K562 (cell line): ENCODE data around the gene TTLL9. TPM values are rescaled to one million over a fixed set of nuclear protein-coding genes. Genes with fewer than 3 reads are reported as not detected.

ENCODE experiments used
- BRCA1 ChIP-seq, 2 experiments: fragments of 450-650 bp in 1 of 2; sonication (generic) in 1 of 2; formaldehyde crosslinking in 1 of 2; IDR thresholded peaks; 2 replicates each; pipeline versions ENCODE4 v1.5.0 to v1.6.1; 2017 to 2020; ENCODE audit warnings: mild to moderate bottlenecking in 1 of 2, missing genetic modification reagents in 1 of 2
- CBFA2T2 ChIP-seq: fragments of 450-650 bp; conservative IDR thresholded peaks from 2 replicates; pipeline ENCODE4 v1.6.1; 2017; ENCODE audit warnings: mild to moderate bottlenecking
- ETV6 ChIP-seq, 3 experiments: fragments of 150-350 bp in 1 of 3; sonication (generic) in 1 of 3; formaldehyde crosslinking in 1 of 3; IDR thresholded peaks; 2 replicates each; pipeline versions ENCODE4 v1.6.1 to v1.8.0; 2014 to 2022; ENCODE audit warnings: borderline replicate concordance in 2 of 3, low read depth in 2 of 3, antibody characterized with exemption in 1 of 3, low read length in 1 of 3, mild to moderate bottlenecking in 1 of 3, missing genetic modification reagents in 1 of 3
- HMG20B ChIP-seq: fragments of 250-450 bp; sonication (Bioruptor Pico); IDR thresholded peaks from 2 replicates; pipeline ENCODE4 v1.5.0; 2021; ENCODE audit warnings: mild to moderate bottlenecking
- MYNN ChIP-seq, 2 experiments: sonication (generic); formaldehyde crosslinking in 1 of 2; IDR thresholded peaks; 2 replicates each; pipeline versions ENCODE4 v1.5.0 to v1.6.1; 2016 to 2020; ENCODE audit warnings: antibody characterized with exemption in 1 of 2, missing genetic modification reagents in 1 of 2
- RAD21 ChIP-seq, 2 experiments: fragments of 250-450 bp in 1 of 2; fragments of 450-650 bp in 1 of 2; sonication (Bioruptor Pico) in 1 of 2; formaldehyde crosslinking in 1 of 2; IDR thresholded peaks in 1 of 2; conservative IDR thresholded peaks in 1 of 2; 2 replicates each; pipeline versions ENCODE4 v1.4.0 to v1.8.0; 2020 to 2022; ENCODE audit warnings: mild to moderate bottlenecking in 2 of 2, moderate library complexity in 1 of 2
- RUNX1 ChIP-seq: sonication (generic); IDR thresholded peaks from 2 replicates; pipeline ENCODE4 v1.6.1; 2016; ENCODE audit warnings: antibody characterized with exemption, low read depth
- ZFP1 ChIP-seq: fragments of 450-650 bp; formaldehyde crosslinking; IDR thresholded peaks from 2 replicates; pipeline ENCODE4 v1.4.0; 2020; ENCODE audit warnings: mild to moderate bottlenecking, mixed read lengths
- ZFX ChIP-seq: sonication (generic); formaldehyde crosslinking; IDR thresholded peaks from 2 replicates; pipeline ENCODE4 v1.8.0; 2022; ENCODE audit warnings: mild to moderate bottlenecking, missing genetic modification reagents, moderate library complexity
- ZNF589 ChIP-seq: fragments of 200-800 bp; sonication (Bioruptor generic); IDR thresholded peaks from 2 replicates; pipeline ENCODE4 v1.6.1; 2016; ENCODE audit warnings: low read depth, missing genetic modification characterization, missing compliant biosample characterization
- ZNF696 ChIP-seq: fragments of 250-450 bp; sonication (Bioruptor Pico); conservative IDR thresholded peaks from 2 replicates; pipeline ENCODE4 v1.4.0; 2020; ENCODE audit warnings: mild to moderate bottlenecking, moderate library complexity
- polyA plus RNA-seq, 8 experiments: library from polyadenylated mRNA; depleted of rRNA in 4 of 8; stranded (reverse) in 5 of 8; unstranded in 3 of 8; fragments of >200 nt; fragmentation: Nextera tagmentation in 2 of 8; fragmentation: Illumina TruSeq in 1 of 8; extraction: Ambion mirVana in 2 of 8; extraction: Trizol in 1 of 8; gene quantifications; 2 replicates each; pipeline versions ENCODE4 v1.2.1 to v1.2.3, GENCODE V29; 2011 to 2014; ENCODE audit warnings: inconsistent platforms in 1 of 8, missing spikeins in 1 of 8
- total RNA-seq, 7 experiments: library from RNA; depleted of rRNA in 6 of 7; stranded (reverse); fragments of >200 nt in 6 of 7; fragmentation: Illumina TruSeq in 2 of 7; extraction: Trizol in 2 of 7; gene quantifications; 2 replicates each; pipeline versions ENCODE4 v1.2.1 to v1.2.3, GENCODE V29; 2011 to 2021; ENCODE audit warnings: low replicate concordance in 1 of 7
- TF ChIP-seq, protein P1 (sequence below): fragments of 250-450 bp; sonication (Bioruptor Pico); IDR thresholded peaks from 2 replicates; pipeline ENCODE4 v1.9.0; 2021; ENCODE audit warnings: mild to moderate bottlenecking, inconsistent platforms
- TF ChIP-seq, protein P2 (sequence below): fragments of 250-450 bp; sonication (Bioruptor Pico); IDR thresholded peaks from 2 replicates; pipeline ENCODE4 v1.5.0; 2022; ENCODE audit warnings: mild to moderate bottlenecking
- TF ChIP-seq, protein P3 (sequence below): conservative IDR thresholded peaks from 2 replicates; pipeline ENCODE4 v1.6.1; 2011; ENCODE audit warnings: low read depth, mild to moderate bottlenecking, low read length; ENCODE audit not compliant: control insufficient read depth
- TF ChIP-seq, protein P4 (sequence below), 3 experiments: IDR thresholded peaks in 2 of 3; conservative IDR thresholded peaks in 1 of 3; 2 replicates each; pipeline ENCODE4 v1.5.1; 2011 to 2012; ENCODE audit warnings: low read length in 3 of 3, mild to moderate bottlenecking in 3 of 3, control low read depth in 2 of 3, improper control_type of control experiment in 1 of 3, inconsistent platforms in 1 of 3, low read depth in 1 of 3, mixed read lengths in 1 of 3, moderate library complexity in 1 of 3; ENCODE audit not compliant: insufficient read depth in 2 of 3

TTLL9 gene
- total and polyA plus RNA-seq, 9 of the 15 experiments (the other 6 are each of a cell fraction or from before 2014, with no cell fraction given), result 0.06 to 0.07 TPM; not detected in 7

DNA sequence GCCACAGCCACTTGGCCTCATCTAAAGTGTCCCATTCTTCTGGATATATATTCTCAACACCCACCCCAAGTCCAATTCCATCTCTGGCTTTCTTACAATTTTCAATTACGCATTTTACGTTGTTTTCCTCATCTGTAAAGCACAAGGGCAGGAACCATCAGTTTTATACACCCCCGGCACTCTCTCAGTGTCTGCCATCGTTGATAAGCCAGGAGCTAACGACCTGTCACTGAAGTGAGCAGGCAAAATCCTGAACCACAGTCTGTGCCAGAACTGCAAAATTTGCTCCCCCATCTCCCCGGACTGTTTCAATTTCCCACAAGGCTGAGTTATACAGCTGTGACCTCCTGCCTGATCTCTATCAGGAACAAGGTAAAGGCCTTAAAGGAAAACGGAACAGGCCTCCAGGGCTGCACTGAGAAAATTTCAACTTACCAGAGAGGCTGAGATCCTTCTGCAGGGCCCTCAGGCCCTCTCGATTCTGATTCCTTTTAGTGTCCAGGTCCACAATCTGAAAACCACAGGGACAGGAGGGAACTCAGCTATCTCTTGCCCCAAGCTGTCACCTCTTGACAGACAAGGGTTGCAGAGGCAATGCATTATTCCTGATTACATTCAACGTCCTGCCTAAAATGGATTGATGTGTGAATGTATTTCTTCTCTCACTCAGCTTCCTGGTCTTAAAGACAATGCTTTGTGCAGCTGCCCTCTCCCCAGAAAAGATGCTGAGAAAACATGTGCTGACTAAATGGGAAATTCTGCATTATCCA is 79.6 kb downstream of the TTLL9 start (continued):
- no peak for TF ChIP-seq ZNF589 (CRISPR knock-in tag)
- no peak for TF ChIP-seq BRCA1 (IDR thresholded peaks at IDR 0.05)
- TF ChIP-seq BRCA1 (CRISPR knock-in tag; IDR thresholded peaks at IDR 0.05), result no peak
- peak; percentile 42; the same call in 1 of the 2 replicates for TF ChIP-seq RUNX1
- TF ChIP-seq MYNN (IDR thresholded peaks at IDR 0.05), result no peak
- TF ChIP-seq MYNN (CRISPR knock-in tag; IDR thresholded peaks at IDR 0.05), result no peak
- TF ChIP-seq, protein P1, sequence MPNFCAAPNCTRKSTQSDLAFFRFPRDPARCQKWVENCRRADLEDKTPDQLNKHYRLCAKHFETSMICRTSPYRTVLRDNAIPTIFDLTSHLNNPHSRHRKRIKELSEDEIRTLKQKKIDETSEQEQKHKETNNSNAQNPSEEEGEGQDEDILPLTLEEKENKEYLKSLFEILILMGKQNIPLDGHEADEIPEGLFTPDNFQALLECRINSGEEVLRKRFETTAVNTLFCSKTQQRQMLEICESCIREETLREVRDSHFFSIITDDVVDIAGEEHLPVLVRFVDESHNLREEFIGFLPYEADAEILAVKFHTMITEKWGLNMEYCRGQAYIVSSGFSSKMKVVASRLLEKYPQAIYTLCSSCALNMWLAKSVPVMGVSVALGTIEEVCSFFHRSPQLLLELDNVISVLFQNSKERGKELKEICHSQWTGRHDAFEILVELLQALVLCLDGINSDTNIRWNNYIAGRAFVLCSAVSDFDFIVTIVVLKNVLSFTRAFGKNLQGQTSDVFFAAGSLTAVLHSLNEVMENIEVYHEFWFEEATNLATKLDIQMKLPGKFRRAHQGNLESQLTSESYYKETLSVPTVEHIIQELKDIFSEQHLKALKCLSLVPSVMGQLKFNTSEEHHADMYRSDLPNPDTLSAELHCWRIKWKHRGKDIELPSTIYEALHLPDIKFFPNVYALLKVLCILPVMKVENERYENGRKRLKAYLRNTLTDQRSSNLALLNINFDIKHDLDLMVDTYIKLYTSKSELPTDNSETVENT, result no peak
- no peak for TF ChIP-seq ZFX (CRISPR knock-in tag)
- TF ChIP-seq HMG20B (CRISPR knock-in tag), result no peak
- TF ChIP-seq ETV6 (IDR thresholded peaks at IDR 0.05; ENCODE audit: borderline replicate concordance in 1 of 2, low read depth in 2 of 2, low read length in 1 of 2), result no peak
- TF ChIP-seq ETV6 (CRISPR knock-in tag; IDR thresholded peaks at IDR 0.05; ENCODE audit: borderline replicate concordance), result no peak
- TF ChIP-seq, protein P2, sequence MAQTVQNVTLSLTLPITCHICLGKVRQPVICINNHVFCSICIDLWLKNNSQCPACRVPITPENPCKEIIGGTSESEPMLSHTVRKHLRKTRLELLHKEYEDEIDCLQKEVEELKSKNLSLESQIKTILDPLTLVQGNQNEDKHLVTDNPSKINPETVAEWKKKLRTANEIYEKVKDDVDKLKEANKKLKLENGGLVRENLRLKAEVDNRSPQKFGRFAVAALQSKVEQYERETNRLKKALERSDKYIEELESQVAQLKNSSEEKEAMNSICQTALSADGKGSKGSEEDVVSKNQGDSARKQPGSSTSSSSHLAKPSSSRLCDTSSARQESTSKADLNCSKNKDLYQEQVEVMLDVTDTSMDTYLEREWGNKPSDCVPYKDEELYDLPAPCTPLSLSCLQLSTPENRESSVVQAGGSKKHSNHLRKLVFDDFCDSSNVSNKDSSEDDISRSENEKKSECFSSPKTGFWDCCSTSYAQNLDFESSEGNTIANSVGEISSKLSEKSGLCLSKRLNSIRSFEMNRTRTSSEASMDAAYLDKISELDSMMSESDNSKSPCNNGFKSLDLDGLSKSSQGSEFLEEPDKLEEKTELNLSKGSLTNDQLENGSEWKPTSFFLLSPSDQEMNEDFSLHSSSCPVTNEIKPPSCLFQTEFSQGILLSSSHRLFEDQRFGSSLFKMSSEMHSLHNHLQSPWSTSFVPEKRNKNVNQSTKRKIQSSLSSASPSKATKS (CRISPR knock-in tag), result no peak
- TF ChIP-seq, protein P3, sequence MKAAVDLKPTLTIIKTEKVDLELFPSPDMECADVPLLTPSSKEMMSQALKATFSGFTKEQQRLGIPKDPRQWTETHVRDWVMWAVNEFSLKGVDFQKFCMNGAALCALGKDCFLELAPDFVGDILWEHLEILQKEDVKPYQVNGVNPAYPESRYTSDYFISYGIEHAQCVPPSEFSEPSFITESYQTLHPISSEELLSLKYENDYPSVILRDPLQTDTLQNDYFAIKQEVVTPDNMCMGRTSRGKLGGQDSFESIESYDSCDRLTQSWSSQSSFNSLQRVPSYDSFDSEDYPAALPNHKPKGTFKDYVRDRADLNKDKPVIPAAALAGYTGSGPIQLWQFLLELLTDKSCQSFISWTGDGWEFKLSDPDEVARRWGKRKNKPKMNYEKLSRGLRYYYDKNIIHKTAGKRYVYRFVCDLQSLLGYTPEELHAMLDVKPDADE, result 0 out of 2 replicates have a peak, but pooled peaks have one; percentile 21
- TF ChIP-seq, protein P4, sequence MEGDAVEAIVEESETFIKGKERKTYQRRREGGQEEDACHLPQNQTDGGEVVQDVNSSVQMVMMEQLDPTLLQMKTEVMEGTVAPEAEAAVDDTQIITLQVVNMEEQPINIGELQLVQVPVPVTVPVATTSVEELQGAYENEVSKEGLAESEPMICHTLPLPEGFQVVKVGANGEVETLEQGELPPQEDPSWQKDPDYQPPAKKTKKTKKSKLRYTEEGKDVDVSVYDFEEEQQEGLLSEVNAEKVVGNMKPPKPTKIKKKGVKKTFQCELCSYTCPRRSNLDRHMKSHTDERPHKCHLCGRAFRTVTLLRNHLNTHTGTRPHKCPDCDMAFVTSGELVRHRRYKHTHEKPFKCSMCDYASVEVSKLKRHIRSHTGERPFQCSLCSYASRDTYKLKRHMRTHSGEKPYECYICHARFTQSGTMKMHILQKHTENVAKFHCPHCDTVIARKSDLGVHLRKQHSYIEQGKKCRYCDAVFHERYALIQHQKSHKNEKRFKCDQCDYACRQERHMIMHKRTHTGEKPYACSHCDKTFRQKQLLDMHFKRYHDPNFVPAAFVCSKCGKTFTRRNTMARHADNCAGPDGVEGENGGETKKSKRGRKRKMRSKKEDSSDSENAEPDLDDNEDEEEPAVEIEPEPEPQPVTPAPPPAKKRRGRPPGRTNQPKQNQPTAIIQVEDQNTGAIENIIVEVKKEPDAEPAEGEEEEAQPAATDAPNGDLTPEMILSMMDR (IDR thresholded peaks at IDR 0.05 in 2 of 3, conservative IDR thresholded peaks at IDR 0.05 in 1 of 3; ENCODE audit: insufficient read depth in 2 of 3, low read depth in 1 of 3, low read length in 3 of 3), result no peak
- TF ChIP-seq ZNF696 (CRISPR knock-in tag), result no peak
- no peak for TF ChIP-seq RAD21 (CRISPR knock-in tag; conservative IDR thresholded peaks at IDR 0.05 in 1 of 2, IDR thresholded peaks at IDR 0.05 in 1 of 2)
- TF ChIP-seq ZFP1 (CRISPR knock-in tag), result no peak
- TF ChIP-seq CBFA2T2, result peak; percentile 93
